Ascending aorta (tissue), 2 donors: ENCODE measurements around the gene PEX1. TPM values are rescaled to one million over a fixed set of nuclear protein-coding genes. Genes with fewer than 3 reads are reported as not detected.
"Not testable (repeated sequence)": the region's sequence is repeated elsewhere in the genome, so short reads cannot be mapped to it uniquely, and the experiment has no call there.

ENCODE experiments used
- DNase-seq, 2 donors: peaks; one replicate each; pipeline ENCODE4 v3.0.0-alpha.2; 2019; ENCODE audit warnings: low spot score in 2 of 2
- H3K27ac ChIP-seq, 2 donors: fragments of 200-600 bp; sonication (generic); one replicate each; pipeline ENCODE4 v1.5.1; 2016 to 2017; ENCODE audit warnings: mild to moderate bottlenecking in 1 of 2
- H3K27me3 ChIP-seq: fragments of 200-600 bp; sonication (generic); one replicate; pipeline ENCODE4 v1.5.1; 2017
- H3K36me3 ChIP-seq, 2 donors: fragments of 200-600 bp; sonication (generic); one replicate each; pipeline ENCODE4 v1.5.1; 2016
- H3K4me1 ChIP-seq, 2 donors: fragments of 200-600 bp; sonication (generic); one replicate each; pipeline ENCODE4 v1.5.1; 2016 to 2017; ENCODE audit warnings: mild to moderate bottlenecking in 1 of 2
- H3K4me3 ChIP-seq, 2 donors: fragments of 200-600 bp; sonication (generic); one replicate each; pipeline ENCODE4 v1.5.1; 2016 to 2017; ENCODE audit warnings: mild to moderate bottlenecking in 1 of 2
- H3K9me3 ChIP-seq, 2 donors: fragments of 200-600 bp; sonication (generic); one replicate each; pipeline ENCODE4 v1.5.1; 2016
- intact Hi-C: fragments of 100-400 bp; cut with DNase I; formaldehyde crosslinking; loops from one replicate; pipeline ENCODE4 v1.15.1; 2023
- total RNA-seq: library from RNA; depleted of rRNA; stranded (reverse); fragments of >200 nt; gene quantifications from one replicate; pipeline ENCODE4 v1.1.0, GENCODE V29; 2016
- TF ChIP-seq, protein P1 (sequence below), 3 experiments: fragments of 200-600 bp in 2 of 3; fragments of 450-650 bp in 1 of 3; sonication (generic) in 2 of 3; IDR thresholded peaks; one replicate each; pipeline ENCODE4 v1.5.1; 2016 to 2019; ENCODE audit warnings: antibody characterized with exemption in 3 of 3, mild to moderate bottlenecking in 1 of 3, moderate library complexity in 1 of 3

Gene PEX1
- total RNA-seq, 1 donor from 2014 or later, result 6.5 TPM

DNA sequence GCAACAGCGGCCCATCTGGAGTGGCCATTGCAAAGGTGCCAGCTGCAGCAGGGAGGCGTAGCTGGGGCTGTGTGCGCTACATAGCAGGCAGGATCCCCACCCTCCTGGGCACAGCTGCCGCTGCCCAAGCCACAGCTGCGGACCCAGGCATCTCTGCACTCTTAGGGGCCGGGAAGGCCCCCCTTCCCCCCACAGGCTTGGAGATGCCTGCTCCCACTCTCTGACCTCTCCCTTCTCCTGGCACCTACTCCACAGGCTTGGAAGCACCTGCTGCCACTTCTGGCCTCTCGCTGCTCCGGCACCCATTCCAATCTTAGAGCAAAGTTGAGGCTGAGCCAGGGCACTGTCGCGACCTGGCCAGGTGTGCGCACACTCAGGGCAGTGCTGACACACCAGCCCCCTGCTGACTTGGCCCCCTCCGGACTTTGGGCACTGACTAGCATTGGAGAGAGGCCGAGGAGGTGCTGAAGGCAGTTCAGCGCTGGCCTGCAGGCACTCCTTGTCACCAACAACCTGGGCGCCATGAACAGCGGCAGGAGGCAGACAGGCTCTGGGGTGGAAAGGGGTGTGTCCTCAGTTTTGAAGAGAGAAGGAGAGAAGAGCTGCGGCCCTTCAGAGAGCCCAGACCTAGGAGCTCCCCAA lies 18.7 kb upstream of the PEX1 start:
- intact Hi-C loops, result no loop called here
- TF ChIP-seq, protein P1, sequence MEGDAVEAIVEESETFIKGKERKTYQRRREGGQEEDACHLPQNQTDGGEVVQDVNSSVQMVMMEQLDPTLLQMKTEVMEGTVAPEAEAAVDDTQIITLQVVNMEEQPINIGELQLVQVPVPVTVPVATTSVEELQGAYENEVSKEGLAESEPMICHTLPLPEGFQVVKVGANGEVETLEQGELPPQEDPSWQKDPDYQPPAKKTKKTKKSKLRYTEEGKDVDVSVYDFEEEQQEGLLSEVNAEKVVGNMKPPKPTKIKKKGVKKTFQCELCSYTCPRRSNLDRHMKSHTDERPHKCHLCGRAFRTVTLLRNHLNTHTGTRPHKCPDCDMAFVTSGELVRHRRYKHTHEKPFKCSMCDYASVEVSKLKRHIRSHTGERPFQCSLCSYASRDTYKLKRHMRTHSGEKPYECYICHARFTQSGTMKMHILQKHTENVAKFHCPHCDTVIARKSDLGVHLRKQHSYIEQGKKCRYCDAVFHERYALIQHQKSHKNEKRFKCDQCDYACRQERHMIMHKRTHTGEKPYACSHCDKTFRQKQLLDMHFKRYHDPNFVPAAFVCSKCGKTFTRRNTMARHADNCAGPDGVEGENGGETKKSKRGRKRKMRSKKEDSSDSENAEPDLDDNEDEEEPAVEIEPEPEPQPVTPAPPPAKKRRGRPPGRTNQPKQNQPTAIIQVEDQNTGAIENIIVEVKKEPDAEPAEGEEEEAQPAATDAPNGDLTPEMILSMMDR (IDR thresholded peaks at IDR 0.05), result no peak
- no peak for DNase-seq

DNA sequence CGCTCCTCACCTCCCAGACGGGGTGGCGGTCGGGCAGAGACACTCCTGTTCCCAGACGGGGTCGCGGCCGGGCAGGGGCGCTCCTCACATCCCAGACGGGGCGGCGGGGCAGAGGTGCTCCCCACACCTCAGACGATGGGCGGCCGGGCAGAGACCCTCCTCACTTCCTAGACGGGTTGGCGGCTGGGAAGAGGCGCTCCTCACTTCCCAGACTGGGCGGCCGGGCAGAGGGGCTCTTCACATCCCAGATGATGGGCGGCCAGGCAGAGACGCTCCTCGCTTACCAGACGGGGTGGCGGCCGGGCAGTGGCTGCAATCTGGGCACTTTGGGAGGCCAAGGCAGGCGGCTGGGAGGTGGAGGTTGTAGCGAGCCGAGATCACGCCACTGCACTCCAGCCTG lies 16.8 kb upstream of the PEX1 start:
- H3K36me3 ChIP-seq, DNase-seq, H3K27me3 ChIP-seq, H3K4me3 ChIP-seq, H3K27ac ChIP-seq, H3K4me1 ChIP-seq, intact Hi-C loops, H3K9me3 ChIP-seq: not testable (repeated sequence)

More for the DNA sequence above, 18.7 kb upstream of the PEX1 start:
- Histone ChIP-seq H3K4me1 (no peaks in the 10 kb centered on the region), H3K27ac (no peak overlapping the region), H3K9me3 (no peaks in the 10 kb centered on the region), H3K4me3 (no peak overlapping the region), H3K36me3 (no peaks in the 10 kb centered on the region), H3K27me3 (no peaks in the 10 kb centered on the region)

DNA sequence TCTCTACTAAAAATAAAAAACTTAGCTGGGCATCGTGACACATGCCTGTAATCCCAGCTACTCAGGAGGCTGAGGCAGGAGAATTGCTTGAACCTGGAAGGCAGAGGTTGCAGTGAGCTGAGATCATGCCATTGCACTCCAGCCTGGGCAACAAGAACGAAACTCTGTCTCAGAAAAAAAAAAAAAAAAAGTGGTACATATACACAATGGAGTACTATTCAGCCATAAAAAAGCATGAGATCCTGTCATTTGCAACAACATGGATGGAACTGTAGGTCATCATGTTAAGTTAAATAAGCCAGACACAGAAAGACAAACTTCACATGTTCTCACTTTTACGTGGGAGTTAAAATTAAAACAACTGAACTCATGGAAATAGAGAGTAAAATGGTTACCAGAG lies 15.2 kb upstream of the PEX1 start:
- intact Hi-C loops, H3K9me3 ChIP-seq, DNase-seq, H3K27ac ChIP-seq, H3K4me3 ChIP-seq, H3K4me1 ChIP-seq, H3K27me3 ChIP-seq: not testable (repeated sequence)
- peaks cover 2 to 11% of the 10 kb centered on the region in 2 donors for H3K36me3 ChIP-seq

DNA sequence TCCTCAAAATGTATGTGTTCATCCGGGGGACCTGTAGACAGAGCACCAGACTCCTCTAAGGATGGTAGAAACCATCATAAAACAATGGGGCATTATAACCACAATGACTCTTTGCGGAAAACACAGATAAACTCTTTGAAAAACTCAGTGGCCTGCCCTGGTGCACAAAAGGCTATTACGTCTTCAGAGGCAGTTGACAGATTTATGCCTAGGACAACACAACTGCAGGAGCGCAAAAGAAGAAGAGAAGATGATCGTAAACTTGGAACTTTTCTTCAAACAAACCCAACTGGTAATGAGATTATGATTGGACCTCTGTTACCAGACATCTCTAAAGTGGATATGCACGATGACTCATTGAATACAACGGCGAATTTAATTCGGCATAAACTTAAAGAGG lies 6.3 kb upstream of the PEX1 start:
- Histone ChIP-seq H3K9me3 (no peaks in the 10 kb centered on the region), H3K27ac (no peak overlapping the region), H3K36me3 (peaks cover 60 to 94% of the 10 kb centered on the region in 2 donors), H3K4me1 (peaks cover 3 to 5% of the 10 kb centered on the region in 2 donors), H3K27me3 (no peaks in the 10 kb centered on the region), H3K4me3 (no peak overlapping the region)
- no peak for DNase-seq
- intact Hi-C loops, result no loop called here
- TF ChIP-seq, protein P1 (IDR thresholded peaks at IDR 0.05), result no peak

DNA sequence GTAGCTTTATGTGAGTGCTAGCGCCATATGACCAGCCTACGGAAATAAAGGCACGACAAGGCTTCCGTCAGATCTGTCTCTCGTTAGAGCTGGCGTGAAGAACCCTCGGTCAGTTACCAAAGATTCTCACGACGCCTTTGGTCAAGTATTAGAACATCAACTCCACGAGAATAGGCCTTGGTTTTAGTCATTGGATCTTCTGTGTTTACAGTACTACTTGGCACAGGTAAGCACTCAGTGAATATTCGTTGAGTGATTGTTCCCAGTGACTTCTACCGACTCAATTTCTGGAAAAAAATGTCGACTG lies 591 bp upstream of the PEX1 start:
- H3K27me3 ChIP-seq, result no peaks in the 10 kb centered on the region
- intact Hi-C loops, result loop anchor here (1.0 to 5.0 kb wide), 5 partner anchors 58 to 703 kb away; partner anchors contain the start of genes CYP51A1 and VPS50
- peaks cover 33 to 38% of the 10 kb centered on the region in 2 donors for H3K36me3 ChIP-seq

DNA sequence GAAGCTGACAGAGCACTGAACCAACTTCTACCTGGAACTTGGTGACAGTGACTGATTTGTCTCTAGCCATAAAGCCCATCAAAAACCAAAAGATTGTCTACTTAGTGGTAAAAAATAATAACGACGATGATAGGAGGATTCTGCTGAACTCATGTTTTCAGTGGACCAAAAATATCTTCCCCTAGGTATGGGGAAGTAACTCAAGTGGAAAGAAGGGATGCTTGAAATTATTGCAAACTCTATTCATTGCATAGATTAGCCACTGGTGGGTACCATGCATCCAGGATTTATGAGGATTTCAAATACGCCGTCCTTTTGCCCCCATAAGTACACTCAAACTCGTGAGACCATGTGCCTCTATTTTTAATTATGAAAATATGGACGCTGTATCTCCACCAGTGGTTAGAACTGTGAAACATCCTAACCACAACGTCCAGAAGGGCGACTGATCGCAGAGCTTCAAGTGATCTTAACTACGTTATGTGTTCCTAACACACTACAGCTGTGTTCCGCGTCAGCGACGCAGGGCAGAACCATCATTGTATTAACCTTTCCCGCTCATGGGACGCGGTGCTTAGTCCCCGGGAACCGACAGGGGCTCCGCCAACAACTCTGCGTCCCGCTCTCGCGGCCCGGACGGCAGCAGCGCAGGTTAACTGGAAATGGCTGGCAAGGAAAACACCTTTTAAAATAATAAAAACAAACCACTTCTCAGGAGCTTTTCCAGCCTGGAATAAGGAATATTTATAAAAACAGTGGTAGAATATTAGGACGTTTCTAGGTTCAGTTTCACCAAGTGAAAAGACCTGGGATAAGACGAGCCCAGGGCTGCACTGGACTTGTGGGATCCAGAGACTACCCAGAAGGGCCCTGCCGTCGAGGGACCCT lies 776 bp downstream of the PEX1 start:
- peak in 1 of 2 donors; percentile 69 for DNase-seq
- Histone ChIP-seq H3K4me3 (peak overlapping the region; percentile 86 to 94), H3K36me3 (peaks cover 20 to 24% of the 10 kb centered on the region in 2 donors), H3K4me1 (peaks cover 9 to 18% of the 10 kb centered on the region in 2 donors), H3K27ac (peak overlapping the region; percentile 83 to 89), H3K27me3 (no peaks in the 10 kb centered on the region), H3K9me3 (no peaks in the 10 kb centered on the region)
- intact Hi-C loops, result loop anchor here (1.0 to 5.0 kb wide), 6 partner anchors 60 to 705 kb away; partner anchors contain the start of genes CYP51A1 and VPS50
- TF ChIP-seq, protein P1 (IDR thresholded peaks at IDR 0.05), result no peak

More for the DNA sequence above, 591 bp upstream of the PEX1 start:
- Histone ChIP-seq H3K4me1 (peaks cover 9 to 18% of the 10 kb centered on the region in 2 donors), H3K27ac (peak overlapping the region; percentile 88 to 89), H3K4me3 (peak overlapping the region; percentile 86 to 94), H3K9me3 (no peaks in the 10 kb centered on the region)
- no peak for DNase-seq
- TF ChIP-seq, protein P1 (IDR thresholded peaks at IDR 0.05), result no peak
